ENCODE results near the gene KCNK16.

The KCNK16 gene

DNA sequence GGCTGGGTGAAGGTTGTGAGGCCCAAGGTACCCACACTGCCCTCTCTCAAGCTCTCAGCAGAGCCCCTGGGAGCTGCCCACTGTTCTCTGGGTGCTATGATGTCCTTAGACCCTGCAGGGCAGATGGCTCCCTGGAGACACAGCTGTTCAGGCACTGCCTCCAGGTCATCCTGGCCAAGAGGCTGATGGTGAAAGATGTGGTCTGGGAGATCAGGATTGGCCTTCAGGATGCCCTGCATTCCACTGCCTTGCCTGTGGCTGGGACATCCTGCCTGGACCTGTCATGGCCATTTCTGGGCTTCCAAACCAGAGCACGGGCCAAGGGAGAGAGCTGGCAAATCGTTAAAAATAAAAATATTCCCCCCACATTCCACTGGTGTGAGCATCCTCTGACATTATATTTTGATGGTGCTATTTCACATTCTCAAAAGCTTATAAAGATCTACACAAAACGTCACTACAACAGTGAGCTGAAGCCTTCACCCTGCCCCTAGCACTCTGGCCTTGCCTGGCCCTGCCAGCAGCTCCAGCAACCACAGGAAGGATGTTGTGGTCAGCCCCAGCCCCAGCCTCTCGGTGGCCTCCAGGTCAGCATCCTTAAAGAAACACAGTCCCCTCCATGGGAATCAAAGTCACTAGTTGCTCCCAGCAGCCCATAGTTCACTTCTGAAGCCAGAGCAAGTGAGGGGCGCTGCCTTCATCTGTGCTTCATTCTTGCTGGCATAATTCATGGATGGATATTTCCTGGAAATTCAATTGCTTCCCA lies 13.5 kb upstream of the KCNK16 start:
- H2BK15ac ChIP-seq (ENCODE audit: low read length): peak overlapping the region; percentile 83
- H4K91ac ChIP-seq (ENCODE audit: low read depth, low read length, poor library complexity): no peak overlapping the region
- H3K14ac ChIP-seq (ENCODE audit: low read length): no peak overlapping the region

DNA sequence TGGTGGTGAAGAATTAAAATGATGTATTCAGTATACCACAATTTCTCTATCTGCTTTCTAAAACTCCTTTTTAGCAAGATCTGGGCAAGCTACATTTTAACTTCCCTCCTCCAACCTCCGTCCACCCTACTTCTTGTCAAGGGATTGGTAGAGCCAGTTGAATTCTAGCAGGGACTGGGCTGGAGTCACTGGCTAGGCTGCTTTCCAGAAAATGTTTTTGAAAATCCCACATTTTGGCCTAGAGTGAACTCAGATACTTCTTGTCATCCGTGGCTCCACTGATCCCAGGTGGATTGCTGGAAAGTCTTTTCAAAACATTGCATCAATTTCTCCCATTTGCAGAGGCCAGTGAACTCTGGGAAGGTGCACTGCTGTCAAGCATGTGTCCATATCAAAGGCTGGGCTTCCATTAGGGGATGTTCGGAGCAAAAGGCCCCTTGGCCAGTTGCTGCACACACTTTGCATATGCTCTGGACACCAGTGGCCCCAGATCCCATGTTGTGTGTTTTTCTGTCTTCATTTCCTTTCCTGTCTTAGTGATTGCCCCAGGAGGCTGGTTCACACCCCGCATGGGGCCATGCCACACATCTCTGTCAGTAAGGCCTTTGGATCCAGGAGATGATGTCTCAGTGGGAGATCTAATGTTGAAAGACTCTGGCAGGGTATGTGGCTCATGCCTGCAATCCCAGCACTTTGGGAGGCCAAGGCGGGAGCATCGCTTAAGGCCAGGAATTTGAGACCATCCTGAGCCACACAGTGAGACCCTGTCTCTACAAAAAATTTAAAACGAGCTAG lies 11.3 kb upstream of the KCNK16 start:
- no peak for DNase-seq (ENCODE audit: low spot score)
- Histone ChIP-seq H3K14ac (ENCODE audit: low read length) (no peak overlapping the region), H2BK15ac (ENCODE audit: low read length) (no peak overlapping the region), H3K9me3 (replicated peaks in 1 of 2; ENCODE audit: control insufficient read depth in 2 of 2, insufficient read depth in 1 of 2, low read depth in 1 of 2, low read length in 2 of 2) (no peaks in the 10 kb centered on the region), H3K23ac (ENCODE audit: low read depth, low read length, poor library complexity) (no peak overlapping the region), H3K4me2 (ENCODE audit: insufficient read depth, low read length, poor library complexity, severe bottlenecking) (no peak overlapping the region), H4K91ac (ENCODE audit: low read depth, low read length, poor library complexity) (no peak overlapping the region), H3K9ac (ENCODE audit: low read depth, low read length, poor library complexity) (no peak overlapping the region), H3K79me1 (ENCODE audit: low read depth, low read length) (no peaks in the 10 kb centered on the region), H2AFZ (ENCODE audit: low read length) (no peak overlapping the region), H2BK120ac (ENCODE audit: low read depth, low read length) (no peak overlapping the region), H4K8ac (ENCODE audit: low read depth, low read length) (no peak overlapping the region), H3K27ac (replicated peaks; ENCODE audit: low read length) (no peak overlapping the region), H3K18ac (ENCODE audit: low read length) (no peak overlapping the region), H2AK5ac (ENCODE audit: low read depth, low read length) (no peak overlapping the region), H3K4me1 (ENCODE audit: control insufficient read depth in 2 of 2, insufficient read depth in 1 of 2, low read depth in 1 of 2, low read length in 2 of 2) (peaks cover 0 to 5% of the 10 kb centered on the region in 2 donors), H3K4ac (ENCODE audit: low read length) (no peak overlapping the region), H2BK12ac (ENCODE audit: low read length) (no peak overlapping the region), H2BK5ac (ENCODE audit: low read length) (no peak overlapping the region), H3K36me3 (replicated peaks in 1 of 2; ENCODE audit: control insufficient read depth in 2 of 2, insufficient read depth in 2 of 2, low read length in 2 of 2) (no peaks in the 10 kb centered on the region), H3K4me3 (ENCODE audit: low read length in 2 of 2) (no peak overlapping the region), H3K27me3 (ENCODE audit: control insufficient read depth in 3 of 3, insufficient read depth in 3 of 3, low read depth in 1 of 3, low read length in 3 of 3) (no peaks in the 10 kb centered on the region)
- no CpG with 5 or more reads among the region's 7 CpGs for WGBS, 2 donors (ENCODE audit: extremely low coverage in 2 of 2, insufficient read length in 2 of 2, insufficient replicate concordance in 1 of 2)

More for the DNA sequence above, 13.5 kb upstream of the KCNK16 start:
- peak overlapping the region; percentile 75 for H3K18ac ChIP-seq (ENCODE audit: low read length)
- no peak overlapping the region for H2AFZ ChIP-seq (ENCODE audit: low read length)
- no CpG with 5 or more reads among the region's 5 CpGs for WGBS, 2 donors (ENCODE audit: extremely low coverage in 2 of 2, insufficient read length in 2 of 2, insufficient replicate concordance in 1 of 2)
- H3K4me1 ChIP-seq (ENCODE audit: control insufficient read depth in 2 of 2, insufficient read depth in 1 of 2, low read depth in 1 of 2, low read length in 2 of 2): peaks cover 0 to 10% of the 10 kb centered on the region in 2 donors
- no peak overlapping the region for H3K4me2 ChIP-seq (ENCODE audit: insufficient read depth, low read length, poor library complexity, severe bottlenecking)
- peaks cover 2% of the 10 kb centered on the region for H3K79me1 ChIP-seq (ENCODE audit: low read depth, low read length)
- H3K4ac ChIP-seq (ENCODE audit: low read length): no peak overlapping the region
- DNase-seq (ENCODE audit: low spot score): no peak
- no peak overlapping the region for H3K23ac ChIP-seq (ENCODE audit: low read depth, low read length, poor library complexity)
- no peak overlapping the region for H4K8ac ChIP-seq (ENCODE audit: low read depth, low read length)
- H3K36me3 ChIP-seq (replicated peaks in 1 of 2; ENCODE audit: control insufficient read depth in 2 of 2, insufficient read depth in 2 of 2, low read length in 2 of 2): no peaks in the 10 kb centered on the region
- no peak overlapping the region for H2BK120ac ChIP-seq (ENCODE audit: low read depth, low read length)
- H3K27ac ChIP-seq (replicated peaks; ENCODE audit: low read length): no peak overlapping the region
- H3K9ac ChIP-seq (ENCODE audit: low read depth, low read length, poor library complexity): no peak overlapping the region
- H3K9me3 ChIP-seq (replicated peaks in 1 of 2; ENCODE audit: control insufficient read depth in 2 of 2, insufficient read depth in 1 of 2, low read depth in 1 of 2, low read length in 2 of 2): no peaks in the 10 kb centered on the region
- no peak overlapping the region for H3K4me3 ChIP-seq (ENCODE audit: low read length in 2 of 2)
- peaks cover 0 to 3% (median 0%) of the 10 kb centered on the region in 3 experiments for H3K27me3 ChIP-seq (ENCODE audit: control insufficient read depth in 3 of 3, insufficient read depth in 3 of 3, low read depth in 1 of 3, low read length in 3 of 3)
- peak overlapping the region; percentile 8 for H2BK5ac ChIP-seq (ENCODE audit: low read length)
- peak overlapping the region; percentile 79 for H2BK12ac ChIP-seq (ENCODE audit: low read length)
- peak overlapping the region; percentile 33 for H2AK5ac ChIP-seq (ENCODE audit: low read depth, low read length)

DNA sequence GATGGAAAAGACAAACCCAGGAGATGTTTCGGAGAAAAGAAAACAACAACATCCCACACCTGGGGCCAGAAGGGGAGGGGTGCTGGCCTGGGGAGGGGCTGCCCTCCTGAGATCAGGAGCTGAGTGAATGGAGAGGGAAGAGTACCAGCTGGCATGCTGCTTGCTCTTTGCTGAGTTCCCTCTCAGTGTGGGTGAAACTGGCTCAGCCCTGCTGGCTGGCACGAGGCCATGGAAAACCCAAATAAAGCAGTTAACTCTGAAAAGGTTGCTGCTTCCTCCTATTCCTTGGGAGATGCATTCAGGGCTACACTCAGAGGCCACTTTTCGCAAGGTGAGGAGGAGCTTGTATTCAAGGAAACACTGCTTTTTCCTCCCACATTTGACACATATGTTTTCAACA lies 8.0 kb upstream of the KCNK16 start:
- Histone ChIP-seq H3K4me3 (ENCODE audit: low read length in 2 of 2) (no peak overlapping the region), H3K36me3 (replicated peaks in 1 of 2; ENCODE audit: control insufficient read depth in 2 of 2, insufficient read depth in 2 of 2, low read length in 2 of 2) (no peaks in the 10 kb centered on the region), H3K79me1 (ENCODE audit: low read depth, low read length) (no peaks in the 10 kb centered on the region), H2AK5ac (ENCODE audit: low read depth, low read length) (no peak overlapping the region), H2BK12ac (ENCODE audit: low read length) (no peak overlapping the region), H3K23ac (ENCODE audit: low read depth, low read length, poor library complexity) (no peak overlapping the region), H3K27me3 (ENCODE audit: control insufficient read depth in 3 of 3, insufficient read depth in 3 of 3, low read depth in 1 of 3, low read length in 3 of 3) (no peaks in the 10 kb centered on the region), H2BK15ac (ENCODE audit: low read length) (no peak overlapping the region), H3K18ac (ENCODE audit: low read length) (no peak overlapping the region), H3K9me3 (replicated peaks in 1 of 2; ENCODE audit: control insufficient read depth in 2 of 2, insufficient read depth in 1 of 2, low read depth in 1 of 2, low read length in 2 of 2) (no peaks in the 10 kb centered on the region), H3K9ac (ENCODE audit: low read depth, low read length, poor library complexity) (no peak overlapping the region), H2BK120ac (ENCODE audit: low read depth, low read length) (no peak overlapping the region), H3K4ac (ENCODE audit: low read length) (no peak overlapping the region), H3K4me1 (ENCODE audit: control insufficient read depth in 2 of 2, insufficient read depth in 1 of 2, low read depth in 1 of 2, low read length in 2 of 2) (no peaks in the 10 kb centered on the region), H2AFZ (ENCODE audit: low read length) (no peak overlapping the region), H3K4me2 (ENCODE audit: insufficient read depth, low read length, poor library complexity, severe bottlenecking) (no peak overlapping the region), H2BK5ac (ENCODE audit: low read length) (no peak overlapping the region), H3K14ac (ENCODE audit: low read length) (no peak overlapping the region), H4K8ac (ENCODE audit: low read depth, low read length) (no peak overlapping the region), H4K91ac (ENCODE audit: low read depth, low read length, poor library complexity) (no peak overlapping the region), H3K27ac (replicated peaks; ENCODE audit: low read length) (no peak overlapping the region)
- no peak for DNase-seq (ENCODE audit: low spot score)
- no CpG with 5 or more reads among the region's 3 CpGs for WGBS, 2 donors (ENCODE audit: extremely low coverage in 2 of 2, insufficient read length in 2 of 2, insufficient replicate concordance in 1 of 2)

DNA sequence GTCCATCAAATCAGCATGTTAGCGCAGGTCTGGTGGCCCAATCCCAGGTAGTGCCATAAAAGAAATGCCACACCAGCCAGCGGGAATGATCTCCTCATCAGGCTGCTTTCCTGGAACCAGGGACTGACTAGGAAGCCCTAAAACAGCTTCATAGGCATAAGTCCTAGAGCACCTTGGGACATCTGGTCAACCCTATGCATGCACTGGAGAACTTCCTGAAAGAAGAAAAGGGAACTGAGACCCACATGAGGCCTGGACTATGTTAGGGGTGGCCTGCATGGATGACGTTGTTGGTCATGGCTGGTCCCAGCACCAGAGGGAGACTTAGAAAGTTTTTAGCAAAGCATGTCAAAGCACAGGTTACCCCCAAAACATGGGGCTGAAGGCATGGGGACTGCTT lies 7.6 kb upstream of the KCNK16 start:
- Histone ChIP-seq H2AK5ac (ENCODE audit: low read depth, low read length) (no peak overlapping the region), H3K36me3 (replicated peaks in 1 of 2; ENCODE audit: control insufficient read depth in 2 of 2, insufficient read depth in 2 of 2, low read length in 2 of 2) (no peaks in the 10 kb centered on the region), H2BK12ac (ENCODE audit: low read length) (no peak overlapping the region), H2BK15ac (ENCODE audit: low read length) (no peak overlapping the region), H3K27me3 (ENCODE audit: control insufficient read depth in 3 of 3, insufficient read depth in 3 of 3, low read depth in 1 of 3, low read length in 3 of 3) (no peaks in the 10 kb centered on the region), H3K4me1 (ENCODE audit: control insufficient read depth in 2 of 2, insufficient read depth in 1 of 2, low read depth in 1 of 2, low read length in 2 of 2) (no peaks in the 10 kb centered on the region), H3K4me3 (ENCODE audit: low read length in 2 of 2) (no peak overlapping the region), H3K23ac (ENCODE audit: low read depth, low read length, poor library complexity) (no peak overlapping the region), H2BK5ac (ENCODE audit: low read length) (no peak overlapping the region), H2BK120ac (ENCODE audit: low read depth, low read length) (no peak overlapping the region), H3K4ac (ENCODE audit: low read length) (no peak overlapping the region), H4K8ac (ENCODE audit: low read depth, low read length) (no peak overlapping the region), H3K79me1 (ENCODE audit: low read depth, low read length) (no peaks in the 10 kb centered on the region), H4K91ac (ENCODE audit: low read depth, low read length, poor library complexity) (no peak overlapping the region), H3K14ac (ENCODE audit: low read length) (no peak overlapping the region), H3K9me3 (replicated peaks in 1 of 2; ENCODE audit: control insufficient read depth in 2 of 2, insufficient read depth in 1 of 2, low read depth in 1 of 2, low read length in 2 of 2) (no peaks in the 10 kb centered on the region), H3K9ac (ENCODE audit: low read depth, low read length, poor library complexity) (no peak overlapping the region), H3K4me2 (ENCODE audit: insufficient read depth, low read length, poor library complexity, severe bottlenecking) (no peak overlapping the region), H3K27ac (replicated peaks; ENCODE audit: low read length) (no peak overlapping the region), H3K18ac (ENCODE audit: low read length) (no peak overlapping the region), H2AFZ (ENCODE audit: low read length) (no peak overlapping the region)
- no peak for DNase-seq (ENCODE audit: low spot score)
- WGBS, 2 donors (ENCODE audit: extremely low coverage in 2 of 2, insufficient read length in 2 of 2, insufficient replicate concordance in 1 of 2): no CpG with 5 or more reads among the region's 3 CpGs
